UCSD-AML1 (cell line): Measurements from ENCODE around the gene EXOG.

Source experiments
- DNase-seq: peaks from one replicate; lab custom pipeline; 2025; ENCODE audit not compliant: unreplicated experiment; lab: John Stamatoyannopoulos, UW

The EXOG gene

GRCh38 chr3:38543586-38543985 lies 47.4 kb downstream of the EXOG start:
- DNase-seq: no peak

GRCh38 chr3:38544926-38545325 lies 48.8 kb downstream of the EXOG start:
- no peak for DNase-seq

- no peak for DNase-seq
Observed at GRCh38 chr3:38545550-38545949, 49.4 kb downstream of the EXOG start.

- DNase-seq: no peak
Observed at GRCh38 chr3:38545983-38546382, 49.8 kb downstream of the EXOG start.

- no peak for DNase-seq
Observed at GRCh38 chr3:38548154-38548931, 52.2 kb downstream of the EXOG start.

GRCh38 chr3:38549082-38549481 lies 52.9 kb downstream of the EXOG start:
- DNase-seq: no peak

- DNase-seq: no peak
Observed at GRCh38 chr3:38549486-38549885, 53.3 kb downstream of the EXOG start.

GRCh38 chr3:38549957-38550840 lies 54.1 kb downstream of the EXOG start:
- DNase-seq: no peak

GRCh38 chr3:38551026-38551832 lies 55.1 kb downstream of the EXOG start:
- no peak for DNase-seq

- no peak for DNase-seq
Observed at GRCh38 chr3:38552364-38552763, 56.2 kb downstream of the EXOG start.

GRCh38 chr3:38553071-38553470 lies 56.9 kb downstream of the EXOG start:
- DNase-seq: no peak

GRCh38 chr3:38554127-38554827 lies 58.1 kb downstream of the EXOG start:
- no peak for DNase-seq

GRCh38 chr3:38555149-38555840 lies 59.2 kb downstream of the EXOG start:
- no peak for DNase-seq

GRCh38 chr3:38555926-38556325 lies 59.8 kb downstream of the EXOG start:
- DNase-seq: no peak

- no peak for DNase-seq
Observed at GRCh38 chr3:38556640-38557358, 60.7 kb downstream of the EXOG start.

- DNase-seq: no peak
Observed at GRCh38 chr3:38558864-38559263, 62.7 kb downstream of the EXOG start.

GRCh38 chr3:38560284-38560683 lies 64.1 kb downstream of the EXOG start:
- no peak for DNase-seq

- DNase-seq: no peak
Observed at GRCh38 chr3:38560996-38561717, 65.0 kb downstream of the EXOG start.
